Measurements from ENCODE around the gene SLC9C1.

GRCh38 chr3:112197131-112197530 is 96.9 kb downstream of the SLC9C1 start:
- TF ChIP-seq CTCF (optimal IDR thresholded peaks at IDR 0.05 in 1 of 3, IDR thresholded peaks at IDR 0.05 in 1 of 3, conservative IDR thresholded peaks at IDR 0.05 in 1 of 3; ENCODE audit: extremely low read depth in 1 of 3, insufficient read depth in 2 of 3, low read length in 3 of 3) (no peak), EZH2 (IDR thresholded peaks at IDR 0.05; ENCODE audit: low read length) (no peak)

Data from keratinocyte (primary cell).